GM12891 (cell line): ENCODE data around the gene FBXL4.

Experiments
- PAX5 ChIP-seq: IDR thresholded peaks from 2 replicates; pipeline ENCODE4 v1.6.1; 2011; ENCODE audit warnings: low read length, moderate library complexity, mild to moderate bottlenecking; ENCODE audit not compliant: insufficient read depth, severe bottlenecking
- POLR2A ChIP-seq: IDR thresholded peaks from 2 replicates; pipeline ENCODE4 v1.6.1; 2011; ENCODE audit warnings: low read depth, low read length, control low read depth
- POLR2AphosphoS5 ChIP-seq: IDR thresholded peaks from 2 replicates; pipeline ENCODE4 v1.6.1; 2011; ENCODE audit warnings: low read depth, low read length, control low read depth

- TF ChIP-seq POLR2A: no peak
- no peak for TF ChIP-seq POLR2AphosphoS5
- TF ChIP-seq PAX5: no peak
Observed at GRCh38 chr6:98833057-98833306, 114.8 kb downstream of the FBXL4 start.
